NCI-H748 (cell line): ENCODE measurements around the gene CEACAM20.
"Not testable (repeated sequence)": the region's sequence is repeated elsewhere in the genome, so short reads cannot be mapped to it uniquely, and the experiment has no call there.

ENCODE experiments used
- DNase-seq: peaks from one replicate; lab custom pipeline; 2025; ENCODE audit not compliant: unreplicated experiment; lab: John Stamatoyannopoulos, UW

CEACAM20 gene

GRCh38 chr19:44498988-44499387 lies 30.5 kb downstream of the CEACAM20 start:
- DNase-seq = no peak

GRCh38 chr19:44496711-44497110 lies 32.8 kb downstream of the CEACAM20 start:
- DNase-seq = no peak

- DNase-seq = peak; percentile 73
These were observed 52.7 kb downstream of the CEACAM20 start for GRCh38 chr19:44476559-44477408.

GRCh38 chr19:44468730-44469129 lies 60.7 kb downstream of the CEACAM20 start:
- DNase-seq = not testable (repeated sequence)

- not testable (repeated sequence) for DNase-seq
These were observed 66.7 kb downstream of the CEACAM20 start for GRCh38 chr19:44462600-44463286.
